Measurements from ENCODE around the gene FCGR3A.
"Not testable (repeated sequence)": the region's sequence is repeated elsewhere in the genome, so short reads cannot be mapped to it uniquely, and the experiment has no call there.

DNA sequence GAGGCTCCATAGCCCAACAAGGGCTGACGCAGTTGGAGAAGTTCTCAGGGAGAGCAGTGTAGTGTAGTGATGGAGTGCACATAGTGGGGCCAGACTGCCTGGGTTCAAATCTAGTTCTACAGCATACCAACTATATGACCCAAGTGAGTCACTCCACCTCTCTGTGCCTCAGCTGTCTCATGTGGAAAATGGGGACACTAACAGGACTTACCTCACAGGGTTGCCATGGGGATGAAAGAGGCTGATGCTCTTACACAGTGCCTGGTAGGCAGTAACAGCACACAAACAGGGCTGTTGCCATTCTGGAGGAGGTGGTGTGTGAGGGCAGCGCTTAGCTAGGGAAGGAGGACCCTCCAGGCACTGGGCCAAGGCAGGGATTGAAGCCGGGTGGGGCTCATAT, 43.0 kb upstream of the FCGR3A start:
- TF ChIP-seq CTCF (IDR thresholded peaks at IDR 0.05; ENCODE audit: low read depth, low read length); EZH2phosphoT487 (IDR thresholded peaks at IDR 0.05; ENCODE audit: low read depth): not testable (repeated sequence)
